ENCODE results near the gene PLSCR4.
A peak's percentile ranks its signal among the peaks of the same experiment; 100 is the strongest.

PLSCR4 gene

GRCh38 chr3:146159616-146160320 lies 91.1 kb downstream of the PLSCR4 start:
- Histone ChIP-seq H3K36me3 (ENCODE audit: insufficient read depth, low read length) (no peaks in the 10 kb centered on the region), H3K9me3 (ENCODE audit: insufficient read depth, low read depth, low read length) (no peaks in the 10 kb centered on the region), H3K27ac (ENCODE audit: low read depth, low read length) (peak overlapping the region; percentile 69), H3K4me3 (ENCODE audit: low read length) (peak overlapping the region; percentile 80), H3K27me3 (ENCODE audit: insufficient read depth, low read length) (peaks cover 15% of the 10 kb centered on the region; the same call in 1 of the 2 replicates), H3K4me1 (ENCODE audit: insufficient read depth, low read length) (peaks cover 37% of the 10 kb centered on the region), H3K9ac (ENCODE audit: low read depth, low read length) (peak overlapping the region; percentile 76)
- 25% methylated on average over 7 of the region's 7 CpGs for WGBS

DNA sequence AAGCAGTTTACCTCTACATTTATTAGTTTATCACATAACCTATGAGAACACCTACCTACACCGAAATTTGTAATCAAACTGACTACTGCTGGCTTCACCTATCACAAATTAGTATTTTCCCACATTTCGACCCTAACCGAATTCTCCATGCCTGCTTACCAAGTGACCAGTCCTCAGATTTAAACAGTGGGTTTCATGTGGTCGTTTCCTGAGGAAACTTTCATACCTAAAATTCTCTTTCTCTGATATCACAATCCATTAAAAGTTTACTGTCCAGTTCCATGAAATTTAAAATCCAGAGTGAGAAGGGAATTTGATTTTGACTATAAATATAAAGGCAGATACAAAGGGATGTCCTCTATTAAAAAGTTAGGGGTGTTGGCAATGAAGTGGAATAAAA lies 91.9 kb downstream of the PLSCR4 start:
- H3K27ac ChIP-seq (ENCODE audit: low read depth, low read length): no peak overlapping the region
- H3K27me3 ChIP-seq (ENCODE audit: insufficient read depth, low read length): peaks cover 15% of the 10 kb centered on the region; the same call in 1 of the 2 replicates
- peak overlapping the region; percentile 76; the same call in 1 of the 2 replicates for H3K9ac ChIP-seq (ENCODE audit: low read depth, low read length)
- peak overlapping the region; percentile 80 for H3K4me3 ChIP-seq (ENCODE audit: low read length)
- peaks cover 39% of the 10 kb centered on the region for H3K4me1 ChIP-seq (ENCODE audit: insufficient read depth, low read length)
- H3K36me3 ChIP-seq (ENCODE audit: insufficient read depth, low read length): no peaks in the 10 kb centered on the region
- 91% methylated on average over 4 of the region's 4 CpGs for WGBS
- no peaks in the 10 kb centered on the region for H3K9me3 ChIP-seq (ENCODE audit: insufficient read depth, low read depth, low read length)

GRCh38 chr3:146157325-146158060 lies 93.4 kb downstream of the PLSCR4 start:
- WGBS: 94% methylated on average over 2 of the region's 2 CpGs
- Histone ChIP-seq H3K9me3 (ENCODE audit: insufficient read depth, low read depth, low read length) (no peaks in the 10 kb centered on the region), H3K27me3 (ENCODE audit: insufficient read depth, low read length) (peaks cover 11% of the 10 kb centered on the region; the same call in 1 of the 2 replicates)

DNA sequence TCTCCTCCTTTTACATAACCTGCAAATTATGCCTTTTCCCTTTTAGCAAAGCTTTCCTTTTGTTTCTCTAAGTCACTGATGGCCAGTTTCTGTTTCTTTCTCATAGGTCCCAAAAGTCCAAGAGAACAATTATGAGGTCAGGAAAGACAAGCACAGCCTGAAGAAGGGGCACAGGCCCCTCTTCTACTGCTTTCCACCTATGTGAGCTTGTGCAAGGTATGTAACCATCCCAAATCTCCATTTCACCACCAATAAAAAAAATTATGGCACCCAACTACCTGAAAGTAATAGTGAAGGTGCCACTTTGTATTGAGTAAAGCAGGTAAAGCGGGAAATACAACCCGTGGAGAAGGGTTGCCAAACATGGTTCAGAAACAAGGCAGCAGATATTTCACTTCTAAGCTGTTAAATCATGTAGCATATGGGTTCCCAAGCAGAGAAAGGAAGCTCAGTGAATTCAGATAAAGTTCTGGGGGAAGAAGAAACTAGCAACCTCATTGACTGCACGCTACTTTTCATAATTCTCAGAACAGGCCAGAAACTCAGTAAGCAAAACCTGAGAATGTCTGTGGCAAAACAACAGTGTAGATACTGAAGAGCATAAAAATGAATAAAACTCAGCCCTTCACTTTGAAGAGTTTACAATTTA lies 94.1 kb downstream of the PLSCR4 start:
- Histone ChIP-seq H3K4me3 (ENCODE audit: low read length) (no peak overlapping the region), H3K4me1 (ENCODE audit: insufficient read depth, low read length) (peaks cover 47% of the 10 kb centered on the region), H3K9me3 (ENCODE audit: insufficient read depth, low read depth, low read length) (no peaks in the 10 kb centered on the region), H3K36me3 (ENCODE audit: insufficient read depth, low read length) (no peaks in the 10 kb centered on the region; the same call in 1 of the 2 replicates), H3K27ac (ENCODE audit: low read depth, low read length) (no peak overlapping the region), H3K9ac (ENCODE audit: low read depth, low read length) (no peak overlapping the region), H3K27me3 (ENCODE audit: insufficient read depth, low read length) (peaks cover 4% of the 10 kb centered on the region; the same call in 1 of the 2 replicates)
- over 99% methylated on average over 3 of the region's 3 CpGs for WGBS

More at GRCh38 chr3:146157325-146158060, 93.4 kb downstream of the PLSCR4 start:
- Histone ChIP-seq H3K27ac (ENCODE audit: low read depth, low read length) (no peak overlapping the region), H3K36me3 (ENCODE audit: insufficient read depth, low read length) (no peaks in the 10 kb centered on the region; the same call in 1 of the 2 replicates), H3K4me3 (ENCODE audit: low read length) (no peak overlapping the region), H3K9ac (ENCODE audit: low read depth, low read length) (no peak overlapping the region), H3K4me1 (ENCODE audit: insufficient read depth, low read length) (peaks cover 52% of the 10 kb centered on the region)

- H3K9me3 ChIP-seq (ENCODE audit: insufficient read depth, low read depth, low read length): no peaks in the 10 kb centered on the region
- peaks cover 43% of the 10 kb centered on the region for H3K4me1 ChIP-seq (ENCODE audit: insufficient read depth, low read length)
- no peak overlapping the region for H3K4me3 ChIP-seq (ENCODE audit: low read length)
- 94% methylated on average over 4 of the region's 4 CpGs for WGBS
- H3K9ac ChIP-seq (ENCODE audit: low read depth, low read length): no peak overlapping the region
- no peak overlapping the region for H3K27ac ChIP-seq (ENCODE audit: low read depth, low read length)
- no peaks in the 10 kb centered on the region; the same call in 1 of the 2 replicates for H3K36me3 ChIP-seq (ENCODE audit: insufficient read depth, low read length)
- no peaks in the 10 kb centered on the region for H3K27me3 ChIP-seq (ENCODE audit: insufficient read depth, low read length)
Observed at GRCh38 chr3:146156095-146156494, 94.8 kb downstream of the PLSCR4 start.

- Histone ChIP-seq H3K27me3 (ENCODE audit: insufficient read depth, low read length) (no peaks in the 10 kb centered on the region), H3K36me3 (ENCODE audit: insufficient read depth, low read length) (no peaks in the 10 kb centered on the region; the same call in 1 of the 2 replicates), H3K4me1 (ENCODE audit: insufficient read depth, low read length) (peaks cover 43% of the 10 kb centered on the region), H3K4me3 (ENCODE audit: low read length) (no peak overlapping the region), H3K27ac (ENCODE audit: low read depth, low read length) (no peak overlapping the region), H3K9me3 (ENCODE audit: insufficient read depth, low read depth, low read length) (no peaks in the 10 kb centered on the region), H3K9ac (ENCODE audit: low read depth, low read length) (no peak overlapping the region)
- WGBS: 79% methylated on average over 2 of the region's 2 CpGs
Observed at GRCh38 chr3:146154995-146155394, 95.9 kb downstream of the PLSCR4 start.

DNA sequence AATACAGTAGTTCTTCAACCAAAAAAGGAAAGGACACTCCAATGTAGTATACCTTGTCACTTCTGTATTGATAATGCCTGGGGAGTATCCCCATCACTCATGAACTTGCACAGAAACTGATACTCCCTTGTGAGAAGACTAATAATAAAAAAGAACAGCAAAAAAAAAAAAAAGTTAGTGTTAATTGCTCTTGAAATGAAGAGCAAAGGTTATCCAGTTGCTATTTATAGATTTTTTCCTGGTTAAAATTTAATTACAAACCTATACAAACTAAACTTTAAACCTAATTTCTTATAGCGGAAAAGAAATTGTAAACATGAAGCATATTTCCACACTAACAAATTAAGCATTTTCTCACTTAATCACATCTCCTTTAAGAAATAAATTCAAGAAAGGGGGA lies 96.6 kb downstream of the PLSCR4 start:
- H3K36me3 ChIP-seq (ENCODE audit: insufficient read depth, low read length): no peaks in the 10 kb centered on the region; the same call in 1 of the 2 replicates
- no peak overlapping the region for H3K4me3 ChIP-seq (ENCODE audit: low read length)
- no peak overlapping the region for H3K9ac ChIP-seq (ENCODE audit: low read depth, low read length)
- WGBS: 100% methylated on average over 1 of the region's 1 CpG
- no peaks in the 10 kb centered on the region for H3K27me3 ChIP-seq (ENCODE audit: insufficient read depth, low read length)
- peaks cover 36% of the 10 kb centered on the region for H3K4me1 ChIP-seq (ENCODE audit: insufficient read depth, low read length)
- no peaks in the 10 kb centered on the region for H3K9me3 ChIP-seq (ENCODE audit: insufficient read depth, low read depth, low read length)
- no peak overlapping the region for H3K27ac ChIP-seq (ENCODE audit: low read depth, low read length)

- no peak overlapping the region for H3K27ac ChIP-seq (ENCODE audit: low read depth, low read length)
Observed at GRCh38 chr3:146153429-146153828, 97.5 kb downstream of the PLSCR4 start.

DNA sequence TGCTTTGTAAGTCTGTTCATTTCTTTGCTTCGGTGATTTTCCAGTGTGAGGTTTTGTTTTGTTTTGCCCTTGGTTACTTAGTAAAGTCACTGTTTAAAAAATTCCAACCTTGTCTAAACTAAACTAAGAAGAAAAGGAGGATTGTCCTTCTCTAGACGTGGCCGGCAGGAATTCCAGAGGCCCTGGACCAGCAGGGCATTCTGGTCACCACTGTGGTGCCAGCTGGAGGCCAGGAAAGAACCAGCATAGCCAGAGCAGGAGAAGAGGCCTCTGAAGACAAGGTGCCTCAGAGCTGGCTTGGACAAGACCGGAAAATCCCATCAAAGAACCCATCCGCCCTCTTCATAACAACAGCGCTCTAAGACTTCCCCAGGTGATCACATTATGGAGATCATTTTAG lies 98.1 kb downstream of the PLSCR4 start:
- WGBS: 90% methylated on average over 6 of the region's 6 CpGs
- no peak overlapping the region for H3K27ac ChIP-seq (ENCODE audit: low read depth, low read length)
- H3K9me3 ChIP-seq (ENCODE audit: insufficient read depth, low read depth, low read length): no peaks in the 10 kb centered on the region
- H3K27me3 ChIP-seq (ENCODE audit: insufficient read depth, low read length): no peaks in the 10 kb centered on the region
- peaks cover 21% of the 10 kb centered on the region for H3K4me1 ChIP-seq (ENCODE audit: insufficient read depth, low read length)
- H3K9ac ChIP-seq (ENCODE audit: low read depth, low read length): no peak overlapping the region
- H3K36me3 ChIP-seq (ENCODE audit: insufficient read depth, low read length): no peaks in the 10 kb centered on the region; the same call in 1 of the 2 replicates
- no peak overlapping the region for H3K4me3 ChIP-seq (ENCODE audit: low read length)

More at GRCh38 chr3:146153429-146153828, 97.5 kb downstream of the PLSCR4 start:
- no peaks in the 10 kb centered on the region for H3K27me3 ChIP-seq (ENCODE audit: insufficient read depth, low read length)
- no peak overlapping the region for H3K9ac ChIP-seq (ENCODE audit: low read depth, low read length)
- H3K36me3 ChIP-seq (ENCODE audit: insufficient read depth, low read length): no peaks in the 10 kb centered on the region; the same call in 1 of the 2 replicates
- H3K9me3 ChIP-seq (ENCODE audit: insufficient read depth, low read depth, low read length): no peaks in the 10 kb centered on the region
- H3K4me1 ChIP-seq (ENCODE audit: insufficient read depth, low read length): peaks cover 27% of the 10 kb centered on the region
- WGBS: 99% methylated on average over 3 of the region's 4 CpGs
- H3K4me3 ChIP-seq (ENCODE audit: low read length): no peak overlapping the region

GRCh38 chr3:146148468-146148931 lies 102.4 kb downstream of the PLSCR4 start:
- Histone ChIP-seq H3K4me3 (ENCODE audit: low read length) (no peak overlapping the region), H3K9me3 (ENCODE audit: insufficient read depth, low read depth, low read length) (no peaks in the 10 kb centered on the region), H3K4me1 (ENCODE audit: insufficient read depth, low read length) (peaks cover 9% of the 10 kb centered on the region), H3K27me3 (ENCODE audit: insufficient read depth, low read length) (no peaks in the 10 kb centered on the region), H3K36me3 (ENCODE audit: insufficient read depth, low read length) (no peaks in the 10 kb centered on the region; the same call in 1 of the 2 replicates), H3K27ac (ENCODE audit: low read depth, low read length) (no peak overlapping the region), H3K9ac (ENCODE audit: low read depth, low read length) (no peak overlapping the region)
- 90% methylated on average over 1 of the region's 1 CpG for WGBS

GRCh38 chr3:146145642-146146041 lies 105.3 kb downstream of the PLSCR4 start:
- no CpG with 5 or more reads among the region's 1 CpG for WGBS
- no peaks in the 10 kb centered on the region for H3K36me3 ChIP-seq (ENCODE audit: insufficient read depth, low read length)
- H3K27ac ChIP-seq (ENCODE audit: low read depth, low read length): no peak overlapping the region
- H3K4me1 ChIP-seq (ENCODE audit: insufficient read depth, low read length): peaks cover 17% of the 10 kb centered on the region
- no peak overlapping the region for H3K9ac ChIP-seq (ENCODE audit: low read depth, low read length)
- H3K9me3 ChIP-seq (ENCODE audit: insufficient read depth, low read depth, low read length): no peaks in the 10 kb centered on the region
- H3K4me3 ChIP-seq (ENCODE audit: low read length): no peak overlapping the region
- H3K27me3 ChIP-seq (ENCODE audit: insufficient read depth, low read length): no peaks in the 10 kb centered on the region
